HEK293T (cell line): ENCODE measurements around the gene DOCK1.

ENCODE experiments used
- CTCF ChIA-PET: fragments of 350-600 bp; formaldehyde crosslinking; extraction: SDS; loops from one replicate; lab custom pipeline; 2021; ENCODE audit warnings: antibody characterized with exemption, inconsistent platforms; lab: Yijun Ruan, JAX
- POLR2A ChIA-PET: fragments of 350-600 bp; formaldehyde crosslinking; extraction: SDS; loops from one replicate; lab custom pipeline; 2020; ENCODE audit warnings: antibody characterized with exemption, inconsistent platforms; lab: Yijun Ruan, JAX
- DNase-seq: peaks from one replicate; pipeline ENCODE4 v3.0.0; 2012; ENCODE audit warnings: mixed read lengths; ENCODE audit errors: extremely low spot score
- ARNT ChIP-seq: fragments of 450-650 bp; IDR thresholded peaks from 2 replicates; pipeline ENCODE4 v1.6.1; 2017; ENCODE audit warnings: mild to moderate bottlenecking
- BHLHE40 ChIP-seq: fragments of 450-650 bp; IDR thresholded peaks from 2 replicates; pipeline ENCODE4 v1.6.1; 2016; ENCODE audit warnings: mild to moderate bottlenecking, moderate library complexity, borderline replicate concordance
- ELF4 ChIP-seq: fragments of 450-650 bp; IDR thresholded peaks from 2 replicates; pipeline ENCODE4 v1.6.1; 2017; ENCODE audit warnings: antibody characterized with exemption
- FOXA1 ChIP-seq: fragments of 450-650 bp; IDR thresholded peaks from 2 replicates; pipeline ENCODE4 v1.6.1; 2016; ENCODE audit warnings: mild to moderate bottlenecking
- FOXK2 ChIP-seq: fragments of 450-650 bp; IDR thresholded peaks from 2 replicates; pipeline ENCODE4 v1.6.1; 2016; ENCODE audit warnings: mild to moderate bottlenecking
- FOXM1 ChIP-seq: fragments of 450-650 bp; IDR thresholded peaks from 2 replicates; pipeline ENCODE4 v1.6.1; 2017; ENCODE audit warnings: mild to moderate bottlenecking, borderline replicate concordance
- HDGF ChIP-seq: fragments of 450-650 bp; IDR thresholded peaks from 2 replicates; pipeline ENCODE4 v1.6.1; 2017; ENCODE audit warnings: antibody characterized with exemption, borderline replicate concordance
- L3MBTL2 ChIP-seq: fragments of 450-650 bp; conservative IDR thresholded peaks from 2 replicates; pipeline ENCODE4 v1.6.1; 2016; ENCODE audit warnings: mild to moderate bottlenecking
- LEF1 ChIP-seq: fragments of 450-650 bp; IDR thresholded peaks from 2 replicates; pipeline ENCODE4 v1.6.1; 2017; ENCODE audit warnings: mild to moderate bottlenecking, borderline replicate concordance
- NFRKB ChIP-seq: fragments of 450-650 bp; IDR thresholded peaks from 2 replicates; pipeline ENCODE4 v1.6.1; 2016; ENCODE audit warnings: mild to moderate bottlenecking, moderate library complexity
- SP1 ChIP-seq: fragments of 450-650 bp; IDR thresholded peaks from 2 replicates; pipeline ENCODE4 v1.6.1; 2017
- SUZ12 ChIP-seq: fragments of 450-650 bp; IDR thresholded peaks from 2 replicates; pipeline ENCODE4 v1.6.1; 2016; ENCODE audit warnings: mild to moderate bottlenecking
- TARDBP ChIP-seq: fragments of 450-650 bp; IDR thresholded peaks from 2 replicates; pipeline ENCODE4 v1.6.1; 2016
- ZNF384 ChIP-seq: fragments of 450-650 bp; IDR thresholded peaks from 2 replicates; pipeline ENCODE4 v1.6.1; 2016
- TF ChIP-seq, protein P1 (sequence below): fragments of 450-650 bp; IDR thresholded peaks from 2 replicates; pipeline ENCODE4 v1.6.1; 2016

The DOCK1 gene

GRCh38 chr10:127343821-127344220 is 438.6 kb downstream of the DOCK1 start:
- ChIA-PET CTCF (no interaction called here), POLR2A (no interaction called here)
- no peak for DNase-seq
- TF ChIP-seq LEF1, result no peak
- no peak for TF ChIP-seq NFRKB
- TF ChIP-seq FOXA1, result no peak
- no peak for TF ChIP-seq FOXM1

- ChIA-PET POLR2A (no interaction called here), CTCF (no interaction called here)
- TF ChIP-seq LEF1, result no peak
- DNase-seq, result no peak
Measured at GRCh38 chr10:127344346-127344745, 439.1 kb downstream of the DOCK1 start.

GRCh38 chr10:127345231-127345965 is 440.2 kb downstream of the DOCK1 start:
- ChIA-PET CTCF (no interaction called here), POLR2A (no interaction called here)
- no peak for DNase-seq
- TF ChIP-seq FOXM1 (no peak), ZNF384 (no peak), LEF1 (no peak), NFRKB (no peak), SUZ12 (no peak), ELF4 (no peak), L3MBTL2 (no peak), FOXA1 (no peak), FOXK2 (no peak), BHLHE40 (no peak), TARDBP (no peak), SP1 (no peak)

GRCh38 chr10:127346604-127347003 is 441.4 kb downstream of the DOCK1 start:
- TF ChIP-seq L3MBTL2 (no peak), LEF1 (no peak), ZNF384 (no peak), FOXK2 (no peak), FOXM1 (no peak), ELF4 (no peak), BHLHE40 (no peak), SUZ12 (no peak), NFRKB (no peak), TARDBP (no peak)
- TF ChIP-seq, protein P1, sequence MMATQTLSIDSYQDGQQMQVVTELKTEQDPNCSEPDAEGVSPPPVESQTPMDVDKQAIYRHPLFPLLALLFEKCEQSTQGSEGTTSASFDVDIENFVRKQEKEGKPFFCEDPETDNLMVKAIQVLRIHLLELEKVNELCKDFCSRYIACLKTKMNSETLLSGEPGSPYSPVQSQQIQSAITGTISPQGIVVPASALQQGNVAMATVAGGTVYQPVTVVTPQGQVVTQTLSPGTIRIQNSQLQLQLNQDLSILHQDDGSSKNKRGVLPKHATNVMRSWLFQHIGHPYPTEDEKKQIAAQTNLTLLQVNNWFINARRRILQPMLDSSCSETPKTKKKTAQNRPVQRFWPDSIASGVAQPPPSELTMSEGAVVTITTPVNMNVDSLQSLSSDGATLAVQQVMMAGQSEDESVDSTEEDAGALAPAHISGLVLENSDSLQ, result no peak
- ChIA-PET POLR2A (no interaction called here), CTCF (no interaction called here)
- DNase-seq, result no peak

DNA sequence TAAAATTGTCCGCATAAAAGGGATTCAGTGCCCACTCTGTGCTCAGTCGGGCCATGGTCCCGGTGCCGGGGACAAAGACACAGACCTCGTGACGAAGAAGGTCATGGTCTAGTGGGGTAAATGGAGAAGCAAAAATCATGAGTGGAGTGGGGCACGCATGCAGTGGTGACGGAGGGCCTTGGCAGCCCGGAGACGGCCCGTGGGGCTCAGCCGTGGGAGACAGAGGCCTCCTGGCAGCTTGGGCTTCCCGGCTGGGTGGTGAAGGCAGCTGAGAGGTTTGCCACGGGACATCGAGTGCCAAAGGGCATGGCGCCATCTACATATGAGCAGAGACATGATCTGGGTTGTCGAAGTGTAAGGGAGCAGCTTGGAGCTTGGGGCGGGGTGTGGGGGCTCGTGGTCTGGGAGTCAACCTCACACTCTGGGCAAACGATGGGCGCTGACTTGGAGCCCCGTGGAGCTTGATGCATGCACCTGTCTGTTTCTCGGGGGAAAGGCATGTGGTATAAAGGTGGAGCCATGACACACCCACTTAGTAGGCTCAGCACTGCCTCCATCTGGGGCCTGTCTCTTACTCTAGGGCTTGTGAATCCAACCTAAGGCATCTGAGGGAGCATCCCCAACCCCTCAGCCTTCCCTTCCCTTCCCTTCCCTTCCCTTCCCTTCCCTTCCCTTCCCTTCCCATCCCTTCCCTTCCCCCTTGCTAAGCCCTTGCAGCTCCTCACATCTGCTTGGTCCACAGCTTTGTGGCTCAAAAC is 442.2 kb downstream of the DOCK1 start:
- DNase-seq, result no peak
- POLR2A ChIA-PET, result no interaction called here
- TF ChIP-seq FOXM1 (no peak), FOXA1 (no peak), ZNF384 (no peak), NFRKB (no peak), BHLHE40 (no peak)
- TF ChIP-seq, protein P1, result no peak
- CTCF ChIA-PET, result no interaction called here

- ChIA-PET CTCF (no interaction called here), POLR2A (no interaction called here)
- TF ChIP-seq SUZ12 (no peak), L3MBTL2 (no peak), FOXM1 (no peak), FOXK2 (no peak), TARDBP (no peak), BHLHE40 (no peak), SP1 (no peak), ZNF384 (no peak)
- DNase-seq, result no peak
Measured at GRCh38 chr10:127349737-127350136, 444.5 kb downstream of the DOCK1 start.

DNA sequence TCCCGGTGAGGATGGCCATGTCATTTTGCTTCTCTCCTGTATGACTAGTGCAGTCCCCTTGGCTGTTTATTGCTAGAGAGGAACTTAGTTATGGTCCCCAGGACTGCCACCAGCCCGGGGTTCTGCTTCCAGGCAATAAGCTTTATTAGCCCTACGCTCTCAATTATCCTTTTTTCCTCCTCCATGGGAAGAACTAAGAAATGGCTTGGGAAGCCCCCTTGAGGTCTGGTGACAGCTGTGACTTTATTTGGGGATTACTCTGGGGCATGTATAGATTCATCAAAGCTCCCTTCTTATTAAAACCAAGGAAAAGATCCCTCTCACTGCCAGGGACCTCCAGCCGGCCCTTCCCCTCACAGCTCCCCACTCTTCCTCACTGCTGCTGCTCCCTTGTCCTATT is 446.3 kb downstream of the DOCK1 start:
- no peak for TF ChIP-seq HDGF
- no peak for TF ChIP-seq ELF4
- TF ChIP-seq LEF1, result no peak
- TF ChIP-seq ARNT, result no peak
- TF ChIP-seq FOXM1, result no peak
- CTCF ChIA-PET, result no interaction called here
- POLR2A ChIA-PET, result no interaction called here

More for the DNA sequence above, 446.3 kb downstream of the DOCK1 start:
- DNase-seq, result no peak
